Superior temporal gyrus (tissue), 1 donor: ENCODE measurements around the gene LHFPL6.

Source experiments
- DNase-seq: peaks from one replicate; pipeline ENCODE4 v3.0.0-alpha.2; 2016; ENCODE audit errors: extremely low spot score

The LHFPL6 gene

DNA sequence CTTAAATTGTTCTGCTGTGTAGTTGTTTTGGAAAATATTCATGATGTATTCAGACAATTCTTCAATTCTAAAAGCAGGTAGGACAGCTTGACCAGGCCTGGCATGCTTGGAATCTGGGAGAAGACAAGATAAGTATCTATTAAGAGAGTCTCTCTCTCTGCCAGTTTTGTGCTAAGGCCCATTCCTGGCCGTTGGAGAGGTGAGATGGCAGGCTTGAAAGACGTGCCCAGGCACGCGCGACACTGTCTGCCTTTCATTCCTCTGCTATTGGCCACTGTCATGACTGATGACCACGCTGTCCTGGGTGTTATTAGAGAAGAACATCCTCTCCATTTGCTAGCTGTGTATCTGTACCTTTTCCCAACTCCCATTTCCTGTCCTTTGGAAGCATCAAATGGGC, 90.3 kb downstream of the LHFPL6 start:
- DNase-seq: no peak

DNA sequence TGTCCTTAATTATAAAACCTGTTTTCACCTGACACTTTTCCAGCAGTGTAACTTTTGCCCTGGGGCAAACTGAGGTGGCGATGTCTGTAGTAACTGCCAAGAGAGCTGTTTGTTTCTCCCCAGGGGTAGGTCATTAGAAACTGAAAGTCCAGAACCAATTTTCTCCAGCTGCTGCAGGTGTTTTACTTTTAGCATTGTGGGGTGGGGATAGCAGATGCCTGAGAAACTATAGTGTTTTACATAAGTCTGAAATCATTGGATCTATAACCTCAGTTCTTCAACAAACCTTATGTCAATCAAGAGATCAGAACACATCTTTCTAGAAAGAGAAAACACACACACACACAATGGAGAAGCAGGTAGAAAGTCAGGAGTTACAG, 92.7 kb downstream of the LHFPL6 start:
- DNase-seq: no peak

DNA sequence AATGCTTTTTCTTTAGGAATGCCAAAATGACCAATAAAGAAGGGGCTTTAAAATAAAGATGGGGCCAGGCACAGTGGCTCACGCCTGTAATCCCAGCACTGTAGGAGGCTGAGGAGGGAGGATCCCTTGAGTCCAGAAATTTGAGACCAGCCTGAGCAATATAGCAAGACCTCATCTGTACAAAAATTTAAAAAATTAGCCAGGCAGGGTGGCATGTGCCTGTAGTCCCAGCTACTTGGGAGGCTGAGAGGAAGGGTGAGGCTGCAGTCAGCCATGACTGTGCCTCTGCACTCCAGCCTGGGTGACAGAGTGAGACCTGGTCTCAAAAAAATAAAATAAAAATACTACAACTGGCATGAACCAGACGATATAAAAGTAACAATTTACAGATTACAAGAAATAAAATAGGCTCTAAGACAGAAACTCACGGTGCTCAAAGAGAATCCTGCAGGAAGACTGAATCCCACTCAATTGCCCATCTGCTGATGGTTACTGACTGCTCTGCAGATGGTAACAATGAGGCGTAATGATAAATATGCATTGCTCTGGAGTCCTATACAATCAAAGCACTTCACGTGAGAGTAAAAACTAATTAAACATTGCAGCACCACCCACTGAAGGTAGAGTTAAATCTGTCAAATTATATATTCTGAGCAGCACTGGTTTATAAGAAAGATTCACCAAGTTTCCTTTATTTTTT, 93.2 kb downstream of the LHFPL6 start:
- no peak for DNase-seq

DNA sequence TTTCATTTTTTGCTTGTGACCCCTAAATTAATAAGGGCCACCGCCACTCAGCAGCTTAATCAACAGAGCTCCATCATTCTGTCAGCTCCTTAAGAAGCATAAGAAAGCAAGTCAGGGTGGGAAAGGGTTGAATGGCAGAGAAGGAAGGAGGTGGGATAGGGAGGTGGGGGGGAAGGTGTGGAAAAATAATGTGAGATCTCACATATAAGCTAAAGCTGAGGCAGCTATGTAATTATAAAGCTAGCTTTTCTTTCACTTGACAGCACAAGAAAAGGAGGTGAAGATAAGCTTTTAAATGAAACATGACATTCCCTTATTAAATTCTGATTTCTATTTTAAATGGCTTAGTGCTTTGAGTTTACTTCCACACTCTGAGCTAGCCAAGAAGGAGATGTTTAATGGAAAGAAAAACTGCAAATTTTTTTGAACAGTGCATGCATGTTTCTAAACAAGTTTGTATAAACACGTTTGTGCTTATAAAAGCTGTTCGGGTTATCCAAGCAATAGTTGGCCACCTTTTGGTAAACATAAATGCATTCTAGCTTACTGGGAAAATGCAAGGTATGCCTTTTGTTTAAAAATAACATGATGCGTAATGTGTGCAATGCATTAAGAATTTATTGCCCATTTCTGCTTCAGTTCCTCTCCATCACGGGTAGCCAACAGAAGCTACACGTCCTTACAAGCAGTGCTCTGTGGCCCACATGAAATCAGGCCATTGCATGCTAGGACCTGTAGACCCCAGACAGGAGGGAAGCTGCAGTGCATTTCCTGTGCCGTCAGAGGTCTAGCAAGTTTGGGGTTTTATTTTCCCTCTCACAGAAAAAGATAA, 96.2 kb downstream of the LHFPL6 start:
- DNase-seq: no peak

DNA sequence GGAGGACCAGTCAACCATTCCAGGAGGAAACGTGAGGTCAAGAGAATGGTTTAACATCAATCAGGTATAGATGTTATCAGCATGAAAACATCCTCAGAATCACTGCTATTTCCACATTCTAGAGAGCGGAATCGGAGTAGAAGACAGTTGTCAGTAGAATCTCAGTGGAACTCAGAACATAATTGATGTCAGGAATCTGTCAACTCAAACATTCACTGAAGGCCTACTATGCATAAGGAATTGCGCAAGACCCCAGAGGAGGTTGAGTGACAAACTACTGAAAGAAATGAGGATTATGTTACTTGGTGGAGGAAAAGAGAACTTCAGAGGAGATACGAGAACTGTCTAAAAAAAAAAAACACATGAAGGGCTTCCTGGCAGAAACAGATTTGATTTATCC, 97.8 kb downstream of the LHFPL6 start:
- DNase-seq: no peak

DNA sequence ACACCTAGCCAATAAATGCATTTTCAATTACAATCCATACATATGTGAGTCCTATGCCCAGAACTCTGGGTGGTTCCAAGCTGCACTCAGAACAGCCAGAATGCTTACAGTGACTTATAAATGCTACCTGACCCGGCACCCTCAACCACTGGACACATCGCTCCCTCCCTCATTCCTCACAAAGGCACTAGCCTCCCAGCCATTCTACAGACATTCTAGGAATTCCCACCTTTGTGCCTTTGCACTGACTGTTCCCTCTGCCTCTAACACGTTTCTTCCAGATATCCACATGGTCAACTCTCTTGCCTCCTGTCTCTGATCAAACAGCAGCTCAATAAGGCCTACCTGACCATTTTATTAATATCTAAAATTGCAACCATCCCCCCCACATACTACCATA, 99.9 kb downstream of the LHFPL6 start:
- DNase-seq: no peak

DNA sequence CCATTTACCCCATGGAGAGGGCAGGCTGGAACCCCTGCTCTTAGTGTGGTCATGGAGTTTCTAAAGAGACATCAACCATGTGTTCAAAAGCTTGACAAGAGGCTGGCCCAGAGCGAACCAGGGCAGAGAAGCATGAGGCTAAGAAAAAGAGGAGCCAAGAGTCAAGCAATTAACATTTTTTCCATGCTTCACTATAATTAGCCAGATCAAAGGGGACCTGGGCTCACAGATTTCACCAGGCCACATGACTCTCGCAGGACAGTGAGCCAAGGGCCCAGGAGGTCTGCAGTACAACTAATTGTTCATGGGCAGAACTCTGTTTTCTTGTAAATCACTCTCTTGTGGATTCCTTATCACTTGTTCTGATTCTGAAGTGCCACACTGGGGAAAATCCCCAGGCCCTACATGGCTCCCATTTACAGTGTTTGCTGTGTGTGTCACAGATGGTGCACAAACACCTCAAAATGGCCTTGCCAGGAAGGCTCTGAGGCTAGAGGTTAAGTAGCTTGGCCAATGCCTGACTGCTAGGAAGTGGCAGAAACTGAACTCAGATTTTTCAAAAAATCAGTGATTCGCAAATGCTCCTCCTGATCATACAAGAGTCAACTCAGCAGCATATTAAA, 101.2 kb downstream of the LHFPL6 start:
- DNase-seq: no peak

DNA sequence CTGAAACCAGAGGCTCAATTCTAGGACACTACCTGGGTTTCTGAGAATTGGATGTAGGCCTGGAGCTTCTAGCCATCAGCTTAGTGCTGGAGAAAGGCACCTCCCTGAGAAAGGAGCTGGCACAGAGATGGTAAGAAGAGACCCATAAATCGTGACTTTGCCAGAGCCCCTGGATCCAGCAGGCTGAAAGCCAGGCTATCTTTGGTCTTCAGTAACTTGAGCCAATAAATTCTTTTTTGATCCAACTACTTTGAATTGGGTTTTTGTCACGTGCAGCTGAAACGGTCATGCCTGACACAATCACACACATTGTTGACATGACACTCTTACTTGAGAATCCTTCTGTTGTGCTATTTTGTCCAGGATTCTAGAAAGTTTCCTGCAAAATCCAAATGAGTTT, 103.4 kb downstream of the LHFPL6 start:
- no peak for DNase-seq

DNA sequence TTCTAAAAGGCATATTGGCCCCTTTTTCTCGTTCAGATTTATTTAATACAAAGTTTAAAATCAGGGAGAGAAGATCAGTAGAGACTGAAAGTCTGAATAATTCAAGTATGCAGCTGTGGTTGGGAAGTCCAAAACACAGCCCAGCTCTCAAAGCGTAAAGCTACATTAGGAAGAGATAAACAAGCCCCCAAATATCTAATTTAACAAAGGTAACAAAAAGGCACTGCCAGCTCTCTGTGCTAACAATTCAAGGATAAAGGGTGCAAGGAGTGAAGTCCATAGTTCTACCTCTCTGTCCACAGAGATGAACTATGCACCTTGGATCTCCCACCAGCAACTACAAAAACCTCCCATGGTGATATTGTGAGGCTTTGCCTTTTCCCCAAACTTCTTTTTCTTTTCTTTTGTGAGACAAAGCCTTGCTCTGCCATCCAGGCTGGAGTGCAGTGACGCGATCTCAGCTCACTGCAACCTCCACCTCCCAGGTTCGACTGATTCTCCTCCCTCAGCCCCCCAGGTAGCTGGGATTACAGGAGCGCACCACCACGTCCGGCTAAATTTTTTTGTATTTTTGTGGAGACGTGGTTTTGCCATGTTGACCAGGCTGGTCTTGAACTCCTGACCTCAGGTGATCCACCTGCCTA, 104.4 kb downstream of the LHFPL6 start:
- no peak for DNase-seq

DNA sequence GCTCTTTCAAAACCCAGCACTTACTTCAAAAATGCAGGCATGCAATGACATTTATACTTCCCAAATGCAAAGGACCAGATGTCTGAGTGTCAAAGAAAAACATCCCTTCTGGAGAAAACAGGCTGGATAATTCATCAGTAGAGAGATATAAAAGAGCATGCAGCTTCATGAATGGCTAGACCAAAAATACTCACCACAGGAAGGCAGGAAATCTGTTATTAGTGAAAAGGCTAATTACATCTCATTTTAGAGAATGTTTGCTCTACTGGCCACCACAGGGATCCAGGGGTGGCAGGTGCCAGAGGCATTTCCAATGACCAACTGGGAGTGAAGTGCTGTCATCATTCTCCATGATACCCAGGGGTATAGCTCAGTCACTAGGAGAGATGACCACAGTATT, 106.5 kb downstream of the LHFPL6 start:
- DNase-seq: no peak

DNA sequence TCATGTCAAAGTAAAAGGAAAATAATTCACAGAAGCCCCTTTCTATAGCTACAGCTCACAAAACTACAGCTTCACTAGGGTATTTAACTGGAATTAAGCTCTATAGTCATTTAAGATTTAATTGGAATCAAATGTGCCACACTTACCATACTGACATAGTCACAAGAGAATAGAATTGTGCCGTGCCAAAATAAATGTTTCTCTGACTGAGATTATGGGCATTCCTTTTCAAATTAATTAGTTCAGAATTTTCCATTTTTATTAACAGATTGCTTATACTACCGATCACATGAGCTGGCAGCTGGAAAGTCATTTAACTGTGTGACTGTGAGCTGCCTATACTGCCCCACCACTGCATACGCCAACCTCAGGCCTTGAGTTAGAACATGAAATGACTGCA, 108.4 kb downstream of the LHFPL6 start:
- DNase-seq: no peak

DNA sequence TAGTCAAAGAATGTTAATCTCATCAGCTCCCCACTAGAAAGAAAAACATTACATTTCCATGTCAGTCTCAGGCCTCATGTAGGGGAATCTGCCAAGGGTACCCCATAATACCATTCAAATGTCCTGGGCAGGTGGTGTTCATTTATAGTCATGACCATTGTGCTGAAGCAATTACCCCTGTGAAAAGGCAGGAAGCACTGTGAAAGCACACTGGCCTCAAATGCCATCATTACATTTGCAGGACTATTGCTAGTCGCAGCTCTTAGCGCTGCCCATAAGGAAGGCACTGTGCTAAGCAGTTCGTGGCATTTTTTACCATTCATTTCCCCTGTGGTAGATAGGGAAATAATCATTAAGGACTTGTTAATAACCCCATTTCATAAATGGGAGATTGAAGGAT, 109.0 kb downstream of the LHFPL6 start:
- no peak for DNase-seq

DNA sequence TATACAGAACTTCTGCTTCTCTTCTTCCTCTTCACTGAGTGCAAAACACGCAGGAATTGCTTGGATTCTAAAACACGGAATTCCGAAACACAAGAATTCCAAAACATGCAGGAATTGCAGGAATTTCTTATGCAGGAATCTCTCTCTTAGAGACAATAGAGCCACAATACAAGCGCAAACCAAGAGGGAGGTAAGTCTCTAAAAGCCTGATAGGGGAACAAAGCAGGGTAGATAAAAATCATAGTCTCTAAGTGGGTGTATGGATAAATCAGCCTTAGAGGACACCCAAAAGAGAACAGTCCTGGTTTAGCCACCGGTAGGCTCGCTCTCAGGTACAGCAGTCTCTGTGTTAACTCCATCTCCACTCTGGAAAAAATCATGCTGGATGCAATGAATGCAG, 112.9 kb downstream of the LHFPL6 start:
- DNase-seq: no peak

DNA sequence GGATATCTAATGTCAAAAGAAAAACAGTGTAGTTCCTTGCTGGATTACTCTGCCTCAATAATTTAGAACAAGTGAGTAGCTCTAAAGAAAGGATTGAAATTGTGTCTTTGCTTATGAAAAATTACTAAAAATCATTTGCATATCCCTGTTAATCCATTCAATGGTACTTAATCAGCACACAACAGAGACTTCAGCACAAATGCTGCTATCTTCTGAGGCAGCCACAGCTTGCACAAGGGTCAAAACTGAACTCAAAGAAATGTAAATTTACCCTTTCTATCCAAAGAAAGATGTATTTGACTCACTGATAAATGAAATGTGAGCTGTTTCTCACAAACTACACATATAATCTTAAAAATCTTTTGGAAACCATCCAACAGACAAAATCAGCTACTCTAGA, 116.2 kb downstream of the LHFPL6 start:
- no peak for DNase-seq

DNA sequence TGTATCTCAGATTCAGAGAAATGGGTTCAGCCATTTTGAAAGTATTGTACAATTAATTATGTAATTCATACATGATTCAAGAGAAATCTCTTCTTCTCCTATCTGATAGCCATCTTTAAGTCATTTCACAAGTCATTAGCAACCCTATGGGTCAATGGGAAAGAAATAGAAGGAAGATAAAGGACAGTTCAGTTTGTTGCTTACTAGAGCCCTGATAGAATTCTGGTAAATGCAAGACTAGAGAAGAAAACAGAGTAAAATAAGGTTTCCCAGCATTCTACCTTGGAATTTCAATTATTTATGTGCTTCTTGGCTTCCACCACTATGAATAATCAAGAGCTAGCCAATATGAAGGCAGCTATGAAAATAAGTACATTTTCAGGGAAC, 117.7 kb downstream of the LHFPL6 start:
- no peak for DNase-seq

DNA sequence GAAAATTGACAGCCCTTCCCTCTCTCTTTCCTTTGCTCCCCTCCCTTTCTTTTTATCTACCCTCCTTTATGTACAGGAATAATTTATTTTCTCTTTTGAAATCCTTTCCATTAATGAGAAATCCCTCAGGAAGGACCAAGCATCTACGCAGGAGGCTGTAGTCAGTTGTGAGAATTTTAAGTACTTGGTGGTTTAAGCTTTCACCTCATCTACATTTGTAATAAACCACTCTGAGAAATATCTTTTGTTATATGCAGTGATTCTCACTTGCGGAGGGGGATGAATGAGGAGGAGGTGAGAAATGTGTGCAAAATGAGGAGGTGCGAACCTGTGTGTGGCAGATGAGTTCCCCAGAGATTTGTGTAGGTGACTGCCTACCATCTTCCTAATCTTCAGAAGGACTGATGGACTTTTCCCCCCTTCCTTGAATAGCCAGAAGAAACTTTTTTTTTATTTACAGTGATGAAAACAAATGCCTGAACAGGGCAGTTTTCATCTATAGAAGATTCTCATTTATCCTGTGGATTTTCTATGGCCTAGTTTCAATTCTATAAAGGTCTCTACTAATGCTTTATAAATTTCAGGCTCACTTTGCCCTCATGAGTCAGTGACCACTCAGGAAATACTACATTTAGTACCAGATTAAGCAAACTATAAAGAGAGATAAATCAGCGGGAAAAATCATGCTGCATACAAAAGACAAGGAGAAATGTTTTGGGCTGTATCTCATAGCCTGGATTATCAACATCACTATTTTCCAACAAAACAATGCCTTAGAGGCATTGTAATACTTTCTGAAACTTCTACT, 118.3 kb downstream of the LHFPL6 start:
- DNase-seq: peak; percentile 29

DNA sequence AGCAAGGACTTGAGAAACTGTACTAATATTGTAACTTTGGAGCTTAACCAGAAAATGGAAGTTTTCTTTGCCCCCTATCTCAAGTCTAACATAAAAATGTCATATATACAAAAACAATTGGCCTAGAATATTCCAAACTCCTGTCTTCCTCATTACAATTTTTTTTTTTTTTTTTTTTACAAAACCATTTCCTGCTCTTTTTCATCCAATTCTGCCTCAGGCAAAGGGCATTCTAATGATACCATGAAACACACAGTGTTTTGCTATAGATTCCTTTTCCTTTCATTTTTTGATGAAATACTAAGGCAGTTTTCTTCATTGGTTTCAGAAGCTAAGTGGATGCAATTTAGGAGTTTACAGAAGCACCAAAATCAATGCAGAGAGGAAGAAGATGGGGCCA, 119.7 kb downstream of the LHFPL6 start:
- no peak for DNase-seq

DNA sequence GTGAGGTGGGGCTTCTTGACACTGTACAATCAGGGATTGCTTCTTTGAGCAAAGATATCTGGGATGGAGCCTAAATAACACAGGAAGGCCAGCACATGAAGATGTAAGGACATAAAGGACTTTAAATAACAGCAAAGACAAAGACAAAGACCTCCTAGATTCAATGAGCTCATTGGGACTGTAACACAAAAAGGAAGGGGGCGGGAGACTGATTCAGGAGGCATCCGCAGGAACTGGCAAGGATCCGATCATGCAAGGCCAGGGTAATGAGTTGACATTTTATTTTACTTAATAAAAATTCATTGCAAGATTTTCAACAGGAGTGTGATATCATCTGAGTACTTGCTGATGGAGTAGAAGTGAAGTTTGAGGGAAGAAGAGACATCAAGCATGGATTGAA, 121.5 kb downstream of the LHFPL6 start:
- no peak for DNase-seq

DNA sequence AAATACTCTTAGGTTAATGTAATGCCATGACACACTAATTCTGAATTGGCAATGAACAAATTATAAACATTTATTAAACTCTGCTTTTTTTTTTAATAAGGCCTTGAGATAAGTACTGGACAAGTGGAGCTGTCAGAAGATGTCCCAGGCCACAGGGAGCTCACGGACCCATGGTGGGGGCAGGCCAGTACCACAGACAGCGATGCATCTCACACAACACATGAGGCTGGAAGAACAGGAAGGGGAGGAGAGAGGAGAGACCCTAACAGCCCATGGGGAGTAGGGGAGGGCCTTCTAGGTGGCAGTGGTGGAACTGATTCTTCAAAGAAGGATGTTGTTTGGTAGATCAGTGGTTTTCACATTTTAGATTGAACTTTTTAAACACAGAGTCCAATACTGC, 128.4 kb downstream of the LHFPL6 start:
- DNase-seq: no peak

DNA sequence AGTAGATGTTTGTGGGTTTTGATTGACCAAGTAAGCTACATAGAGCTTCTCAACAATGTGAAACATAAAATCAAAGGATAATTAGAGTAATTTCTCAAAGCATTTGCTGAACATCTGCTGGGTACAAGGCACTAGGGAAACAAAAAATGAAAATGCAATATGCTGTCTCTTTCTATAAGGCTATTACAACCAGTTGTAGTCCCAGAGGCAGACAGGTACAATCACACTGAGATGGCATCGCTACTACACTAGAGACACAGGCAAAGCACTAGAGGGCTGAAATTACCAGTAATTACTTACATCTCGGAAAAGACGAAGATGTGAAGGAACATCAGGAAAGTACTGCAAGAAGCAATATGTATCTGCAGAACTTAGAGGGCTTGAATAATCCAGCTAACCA, 133.3 kb downstream of the LHFPL6 start:
- DNase-seq: no peak

DNA sequence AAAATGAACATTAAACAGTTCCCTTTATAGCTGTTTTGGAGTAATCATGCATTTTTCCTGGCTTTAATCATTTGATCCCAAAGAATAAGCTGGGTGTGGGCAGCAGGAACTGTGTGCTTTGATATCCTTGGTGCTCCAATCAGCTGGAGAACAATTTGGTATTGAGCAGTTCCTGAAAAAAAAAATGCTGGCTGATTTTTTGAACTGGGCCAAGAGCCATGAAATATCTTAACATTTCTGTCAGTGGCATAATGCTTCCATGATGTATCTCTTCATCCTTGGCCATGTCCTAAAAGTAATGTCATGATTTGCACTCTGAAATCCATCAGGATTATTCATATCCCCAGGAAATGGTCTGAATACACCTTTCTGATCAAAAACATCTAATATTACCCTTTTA, 134.7 kb downstream of the LHFPL6 start:
- DNase-seq: no peak

DNA sequence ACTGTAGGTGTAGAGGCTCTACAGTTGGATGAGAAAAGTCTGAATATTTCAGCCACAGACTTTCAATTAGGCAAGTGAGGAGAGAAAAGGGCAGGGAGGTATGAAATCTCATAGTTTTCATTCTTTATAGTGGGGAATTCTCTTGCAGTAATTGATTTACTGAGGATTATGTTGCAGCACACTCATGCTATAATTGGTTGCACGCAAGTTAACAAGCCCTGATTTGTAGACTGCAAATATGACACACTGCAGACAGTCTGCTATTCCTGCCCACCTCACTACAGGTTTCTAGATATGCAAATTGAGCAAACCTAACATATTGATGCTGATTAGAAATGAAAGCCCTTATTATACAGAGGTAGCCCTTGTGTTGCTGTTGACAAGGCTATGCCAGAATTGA, 139.4 kb downstream of the LHFPL6 start:
- DNase-seq: no peak
